WI38 (cell line): ENCODE measurements around the gene TCEA2.

Experiments used
- H3K4me3 ChIP-seq: 2 replicates; pipeline ENCODE4 v1.5.1; 2011; ENCODE audit warnings: low read depth, mild to moderate bottlenecking, control low read depth, low read length
- TF ChIP-seq, protein P1 (sequence below): IDR thresholded peaks from 2 replicates; pipeline ENCODE4 v1.5.1; 2012; ENCODE audit warnings: low read depth, mild to moderate bottlenecking, control low read depth, low read length

Gene TCEA2

DNA sequence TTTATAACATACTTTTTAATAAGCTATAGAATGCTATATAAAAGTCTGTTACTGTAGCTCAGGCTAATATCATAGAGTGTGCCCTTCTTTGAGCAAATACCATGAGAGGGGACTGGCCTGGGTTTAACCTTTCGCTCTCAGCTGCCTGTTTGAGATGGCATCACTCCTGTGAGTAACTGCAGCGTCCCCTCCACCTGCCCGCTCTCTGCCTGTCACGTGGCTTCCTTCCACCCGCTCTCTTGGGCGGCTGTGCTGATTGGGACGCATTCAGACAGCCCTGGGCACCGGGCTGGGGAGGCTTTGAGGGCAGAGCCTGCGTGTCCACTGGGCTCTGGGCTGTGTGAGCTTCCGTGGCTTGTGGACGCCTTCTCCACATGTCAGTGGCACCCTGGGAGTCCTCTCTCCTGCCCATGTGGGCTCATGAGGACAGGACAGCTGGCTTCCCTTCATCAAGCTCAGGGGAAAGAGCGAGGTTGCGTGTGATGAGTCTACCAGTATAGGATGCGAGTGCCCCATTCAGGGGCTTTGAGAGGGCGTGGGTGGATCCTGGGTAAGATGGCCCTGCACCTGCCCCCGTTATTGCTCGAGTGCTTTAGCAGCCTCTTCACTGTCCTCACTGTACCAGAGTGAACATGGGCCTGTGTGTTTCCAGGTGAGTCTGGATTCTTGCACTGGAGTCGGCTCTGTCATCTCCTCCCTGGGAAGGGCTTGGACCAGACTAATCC lies 37.7 kb upstream of the TCEA2 start:
- TF ChIP-seq, protein P1, sequence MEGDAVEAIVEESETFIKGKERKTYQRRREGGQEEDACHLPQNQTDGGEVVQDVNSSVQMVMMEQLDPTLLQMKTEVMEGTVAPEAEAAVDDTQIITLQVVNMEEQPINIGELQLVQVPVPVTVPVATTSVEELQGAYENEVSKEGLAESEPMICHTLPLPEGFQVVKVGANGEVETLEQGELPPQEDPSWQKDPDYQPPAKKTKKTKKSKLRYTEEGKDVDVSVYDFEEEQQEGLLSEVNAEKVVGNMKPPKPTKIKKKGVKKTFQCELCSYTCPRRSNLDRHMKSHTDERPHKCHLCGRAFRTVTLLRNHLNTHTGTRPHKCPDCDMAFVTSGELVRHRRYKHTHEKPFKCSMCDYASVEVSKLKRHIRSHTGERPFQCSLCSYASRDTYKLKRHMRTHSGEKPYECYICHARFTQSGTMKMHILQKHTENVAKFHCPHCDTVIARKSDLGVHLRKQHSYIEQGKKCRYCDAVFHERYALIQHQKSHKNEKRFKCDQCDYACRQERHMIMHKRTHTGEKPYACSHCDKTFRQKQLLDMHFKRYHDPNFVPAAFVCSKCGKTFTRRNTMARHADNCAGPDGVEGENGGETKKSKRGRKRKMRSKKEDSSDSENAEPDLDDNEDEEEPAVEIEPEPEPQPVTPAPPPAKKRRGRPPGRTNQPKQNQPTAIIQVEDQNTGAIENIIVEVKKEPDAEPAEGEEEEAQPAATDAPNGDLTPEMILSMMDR = no peak

DNA sequence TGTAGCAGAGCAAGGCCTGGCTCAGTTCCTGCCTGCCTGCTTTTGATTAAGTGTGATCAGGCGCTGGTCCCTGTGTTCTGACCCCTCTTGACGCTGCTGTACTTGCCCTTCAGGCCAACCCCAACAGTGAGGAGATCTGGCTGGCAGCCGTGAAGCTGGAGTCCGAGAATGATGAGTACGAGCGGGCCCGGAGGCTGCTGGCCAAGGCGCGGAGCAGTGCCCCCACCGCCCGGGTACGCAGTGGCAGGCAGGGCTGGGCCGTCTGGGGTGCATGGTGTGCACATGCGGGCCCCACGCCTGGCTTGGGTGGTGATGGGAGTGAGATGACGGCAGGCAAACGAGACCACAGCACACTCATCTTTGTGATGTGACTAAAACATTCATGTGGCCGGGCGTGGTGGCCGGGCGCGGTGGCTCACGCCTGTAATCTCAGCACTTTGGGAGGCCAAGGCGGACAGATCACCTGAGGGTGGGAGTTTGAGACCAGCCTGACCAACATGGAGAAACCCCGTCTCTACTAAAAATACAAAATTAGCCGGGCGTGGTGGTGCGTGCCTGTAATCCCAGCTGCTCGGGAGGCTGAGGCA lies 37.1 kb upstream of the TCEA2 start:
- TF ChIP-seq, protein P1 = no peak
- H3K4me3 ChIP-seq = no peak overlapping the region

More for the DNA sequence above, 37.7 kb upstream of the TCEA2 start:
- H3K4me3 ChIP-seq = no peak overlapping the region

DNA sequence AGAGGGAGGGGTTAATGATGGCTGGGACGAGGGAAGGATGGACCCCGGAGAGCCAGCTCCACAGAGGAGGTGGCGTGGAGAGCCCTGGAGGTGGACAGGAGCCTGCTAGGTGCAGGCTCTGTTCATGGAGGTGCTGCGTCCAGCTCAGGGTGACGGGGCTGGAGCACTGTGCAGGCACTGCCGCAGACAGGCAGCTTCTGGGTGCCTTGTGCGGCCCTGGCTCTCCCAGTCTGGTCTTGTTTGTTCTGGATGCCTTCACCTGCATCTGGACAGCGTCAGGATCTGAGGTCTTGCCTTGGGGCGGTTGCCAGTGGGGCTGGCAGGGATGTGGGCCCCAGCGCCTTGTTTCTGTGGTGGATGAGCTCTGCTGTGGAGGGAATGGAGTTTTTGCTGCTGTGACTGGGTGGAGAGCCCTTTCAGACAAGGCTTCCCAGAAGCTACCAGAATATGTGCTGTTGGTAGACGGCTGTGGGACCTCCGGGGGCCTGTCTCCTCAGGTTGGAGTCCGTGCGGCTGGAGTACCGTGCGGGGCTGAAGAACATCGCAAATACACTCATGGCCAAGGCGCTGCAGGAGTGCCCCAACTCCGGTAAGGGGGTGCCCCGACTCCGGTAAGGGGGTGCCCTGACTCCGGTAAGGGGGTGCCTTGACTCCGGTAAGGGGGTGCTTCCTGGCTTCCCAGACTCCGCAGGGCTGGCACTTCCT lies 34.9 kb upstream of the TCEA2 start:
- no peak overlapping the region for H3K4me3 ChIP-seq
- TF ChIP-seq, protein P1 = no peak

DNA sequence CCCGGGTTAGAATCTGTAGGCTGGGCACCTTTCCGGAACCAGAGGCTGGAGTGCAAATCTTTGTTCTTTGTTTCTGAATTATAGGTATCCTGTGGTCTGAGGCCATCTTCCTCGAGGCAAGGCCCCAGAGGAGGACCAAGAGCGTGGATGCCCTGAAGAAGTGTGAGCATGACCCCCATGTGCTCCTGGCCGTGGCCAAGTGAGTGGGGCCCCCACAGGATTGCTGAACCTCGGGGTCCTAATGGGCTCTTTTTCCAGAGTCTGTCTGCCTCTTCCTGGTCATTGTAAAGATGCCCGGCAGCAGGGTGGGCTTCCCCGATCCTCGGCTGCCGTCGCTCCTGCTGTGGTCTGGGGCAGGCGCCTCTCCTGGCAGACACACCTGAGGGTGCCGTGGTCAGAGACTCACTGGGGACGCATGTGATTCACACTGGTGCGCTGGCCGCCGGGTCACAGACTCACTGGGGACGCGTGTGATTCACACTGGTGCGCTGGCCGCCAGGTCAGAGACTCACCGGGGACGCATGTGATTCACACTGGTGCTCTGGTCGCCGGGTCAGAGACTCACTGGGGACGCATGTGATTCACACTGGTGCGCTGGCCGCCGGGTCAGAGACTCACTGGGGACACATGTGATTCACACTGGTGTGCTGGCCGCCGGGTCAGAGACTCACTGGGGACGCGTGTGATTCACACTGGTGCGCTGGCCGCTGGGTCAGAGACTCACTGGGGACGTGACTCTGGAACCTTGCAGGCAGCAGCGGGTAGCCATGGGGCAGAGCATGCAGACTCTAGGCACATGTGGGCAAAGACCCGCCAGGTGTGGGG lies 33.5 kb upstream of the TCEA2 start:
- no peak overlapping the region for H3K4me3 ChIP-seq

DNA sequence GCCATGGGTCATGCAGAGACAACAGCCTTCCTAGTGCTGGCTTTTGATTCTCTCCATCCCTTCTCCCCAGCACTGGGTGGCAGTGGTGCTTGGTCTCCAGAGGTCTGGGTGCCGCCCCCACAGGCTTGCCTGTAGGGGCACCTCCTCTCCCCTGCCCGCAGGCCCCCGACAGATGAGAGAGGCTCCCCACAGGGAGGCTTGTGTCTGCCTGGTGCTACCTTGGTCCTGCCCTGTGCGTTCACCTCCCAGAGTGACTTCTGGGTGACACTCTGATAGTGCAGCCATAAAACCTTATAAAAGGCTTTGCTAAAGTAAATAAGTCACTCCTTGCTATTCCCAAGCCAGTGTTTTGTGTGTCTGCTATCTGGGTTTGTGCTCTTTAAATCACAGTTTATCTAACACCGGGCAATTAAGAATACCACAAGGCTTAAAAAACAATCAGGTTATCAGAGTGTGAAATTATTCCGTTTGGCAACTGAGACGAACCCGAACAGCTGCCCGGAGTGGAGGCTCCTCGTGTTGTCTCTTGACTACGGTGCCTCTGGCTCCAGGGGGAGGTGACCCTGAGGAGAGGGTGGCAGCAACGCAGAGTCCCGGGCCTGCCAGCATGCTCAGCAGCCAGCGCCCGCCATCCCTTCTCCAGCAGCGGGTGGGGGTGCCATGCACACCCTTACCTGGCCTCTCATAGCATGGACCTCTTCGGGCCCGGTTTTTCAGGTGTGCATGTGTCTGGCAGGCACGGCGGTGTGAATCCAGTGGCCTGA lies 32.4 kb upstream of the TCEA2 start:
- H3K4me3 ChIP-seq = no peak overlapping the region
- TF ChIP-seq, protein P1 = no peak

More for the DNA sequence above, 33.5 kb upstream of the TCEA2 start:
- TF ChIP-seq, protein P1 = no peak

DNA sequence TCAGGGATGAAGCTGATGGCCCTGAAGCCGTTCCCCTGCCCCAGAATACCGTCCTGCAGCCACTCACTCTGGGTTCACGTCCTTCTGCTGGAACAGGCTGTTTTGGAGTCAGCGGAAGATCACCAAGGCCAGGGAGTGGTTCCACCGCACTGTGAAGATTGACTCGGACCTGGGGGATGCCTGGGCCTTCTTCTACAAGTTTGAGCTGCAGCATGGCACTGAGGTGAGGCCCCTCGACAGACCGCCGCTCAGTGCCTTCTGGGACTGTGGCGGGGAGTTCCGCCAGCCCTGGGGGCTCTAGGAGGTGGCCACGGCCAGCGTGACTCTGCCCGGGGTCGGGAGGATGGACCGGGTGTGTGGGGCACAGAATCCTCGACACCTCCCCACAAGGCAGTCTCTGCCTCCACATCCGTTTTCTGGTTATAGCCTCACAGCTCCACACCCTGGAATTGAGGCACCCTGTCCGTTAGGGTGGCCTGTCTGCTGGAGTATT lies 31.1 kb upstream of the TCEA2 start:
- TF ChIP-seq, protein P1 = no peak
- no peak overlapping the region for H3K4me3 ChIP-seq
